Epithelial cell of esophagus (primary cell): Measurements from ENCODE around the gene SKOR2.

Source experiments
- DNase-seq: peaks from one replicate; pipeline ENCODE4 v3.0.0; 2010; ENCODE audit warnings: low read depth
- H3K4me3 ChIP-seq: 2 replicates; pipeline ENCODE4 v1.5.1; 2011; ENCODE audit warnings: mild to moderate bottlenecking, low read length, control low read depth
- CTCF ChIP-seq: IDR thresholded peaks from 2 replicates; pipeline ENCODE4 v1.5.1; 2011; ENCODE audit warnings: low read depth, mild to moderate bottlenecking, low read length, control low read depth, inconsistent platforms; ENCODE audit not compliant: insufficient read depth; ENCODE audit errors: missing control alignments

SKOR2 gene

GRCh38 chr18:47286776-47287410, 35.4 kb upstream of the SKOR2 start:
- TF ChIP-seq CTCF: no peak
- H3K4me3 ChIP-seq: no peak overlapping the region
- DNase-seq: no peak

GRCh38 chr18:47285456-47285855, 34.0 kb upstream of the SKOR2 start:
- DNase-seq: no peak
- no peak for TF ChIP-seq CTCF
- H3K4me3 ChIP-seq: no peak overlapping the region

- TF ChIP-seq CTCF: no peak
- no peak overlapping the region for H3K4me3 ChIP-seq
- DNase-seq: no peak
These were observed 33.4 kb upstream of the SKOR2 start for GRCh38 chr18:47284721-47285395.

- peak; percentile 24 for DNase-seq
- no peak overlapping the region for H3K4me3 ChIP-seq
- TF ChIP-seq CTCF: peak; percentile 30
These were observed 32.0 kb upstream of the SKOR2 start for GRCh38 chr18:47283476-47283875.

- no peak for DNase-seq
- no peak for TF ChIP-seq CTCF
- no peak overlapping the region for H3K4me3 ChIP-seq
These were observed 28.7 kb upstream of the SKOR2 start for GRCh38 chr18:47280121-47280520.

- no peak overlapping the region for H3K4me3 ChIP-seq
- DNase-seq: no peak
- TF ChIP-seq CTCF: no peak
These were observed 23.5 kb upstream of the SKOR2 start for GRCh38 chr18:47274961-47275360.

- no peak for TF ChIP-seq CTCF
- peak; percentile 2 for DNase-seq
- H3K4me3 ChIP-seq: no peak overlapping the region
These were observed 13.7 kb upstream of the SKOR2 start for GRCh38 chr18:47265197-47265596.
